Measurements from ENCODE around the gene ZCCHC17. TPM values are rescaled to one million over a fixed set of nuclear protein-coding genes. Genes with fewer than 3 reads are reported as not detected.

The ZCCHC17 gene
- total RNA-seq, 1 experiment from 2014 or later, result 65.7 TPM

Other genes starting within 250 kb of the ZCCHC17 start
- 38.6 and 60.2 TPM in 2 replicates for gene PUM1, start 231.3 kb upstream of the ZCCHC17 start, total RNA-seq (2014; rRNA removed; shearing (Covaris generic))
- gene NKAIN1, start 57.1 kb upstream of the ZCCHC17 start, total RNA-seq (2014; rRNA removed; shearing (Covaris generic)), result 0.12 and 2.8 TPM in 2 replicates
- 119 and 153 TPM in 2 replicates for gene SNRNP40, start 244 bp upstream of the ZCCHC17 start, total RNA-seq (2014; rRNA removed; shearing (Covaris generic))
- gene FABP3, start 76.0 kb downstream of the ZCCHC17 start, total RNA-seq (2014; rRNA removed; shearing (Covaris generic)), result 0.89 and 2.7 TPM in 2 replicates
- 134 and 164 TPM in 2 replicates for gene SERINC2, start 116.2 kb downstream of the ZCCHC17 start, total RNA-seq (2014; rRNA removed; shearing (Covaris generic))

Data from M059J (cell line).